GM23338 (cell line): ENCODE measurements around the gene TENM3. TPM values are rescaled to one million over a fixed set of nuclear protein-coding genes. Genes with fewer than 3 reads are reported as not detected.

ENCODE experiments used
- ATAC-seq: fragments of 200-7000 bp; cut with Tn5 transposase; 3 replicates; pipeline ENCODE4 v1.9.1; 2020
- DNase-seq: peaks from one replicate; pipeline ENCODE4 v3.0.0-alpha.2; 2015; ENCODE audit warnings: low spot score
- H2AFZ ChIP-seq: fragments of 200-600 bp; sonication (generic); 2 replicates; pipeline ENCODE4 v1.8.0; 2016; ENCODE audit warnings: antibody characterized with exemption, mild to moderate bottlenecking, moderate library complexity
- H3F3A ChIP-seq: fragments of 200-600 bp; sonication (generic); replicated peaks from 2 replicates; pipeline ENCODE4 v1.8.0; 2017; ENCODE audit warnings: antibody characterized with exemption, mixed run types, low read depth
- H3K27ac ChIP-seq: fragments of 200-600 bp; sonication (generic); 2 replicates; pipeline ENCODE4 v1.6.1; 2016; ENCODE audit warnings: low read depth
- H3K27me3 ChIP-seq: fragments of 200-600 bp; sonication (generic); 2 replicates; pipeline ENCODE4 v1.8.0; 2016; ENCODE audit warnings: mild to moderate bottlenecking, mixed run types, moderate library complexity; ENCODE audit not compliant: insufficient read depth
- H3K36me3 ChIP-seq: fragments of 200-600 bp; sonication (generic); 2 replicates; pipeline ENCODE4 v1.8.0; 2016; ENCODE audit warnings: mild to moderate bottlenecking; ENCODE audit not compliant: insufficient read depth
- H3K4me1 ChIP-seq: fragments of 200-600 bp; sonication (generic); 2 replicates; pipeline ENCODE4 v1.8.0; 2016; ENCODE audit warnings: mild to moderate bottlenecking, moderate library complexity; ENCODE audit not compliant: insufficient read depth
- H3K4me2 ChIP-seq: fragments of 200-600 bp; sonication (generic); 2 replicates; pipeline ENCODE4 v1.7.1; 2017; ENCODE audit warnings: mixed run types
- H3K4me3 ChIP-seq: fragments of 200-600 bp; sonication (generic); 2 replicates; pipeline ENCODE4 v1.6.1; 2016; ENCODE audit warnings: mixed run types
- H3K79me2 ChIP-seq: fragments of 200-600 bp; sonication (generic); replicated peaks from 2 replicates; pipeline ENCODE4 v1.8.0; 2017; ENCODE audit warnings: mild to moderate bottlenecking; ENCODE audit not compliant: insufficient read depth
- H3K9me2 ChIP-seq: fragments of 200-600 bp; sonication (generic); 2 replicates; pipeline ENCODE4 v1.8.0; 2017; ENCODE audit not compliant: insufficient read depth
- H4K20me1 ChIP-seq: fragments of 200-600 bp; sonication (generic); replicated peaks from 2 replicates; pipeline ENCODE4 v1.8.0; 2017; ENCODE audit warnings: mild to moderate bottlenecking; ENCODE audit not compliant: insufficient read depth
- H3K27ac Mint-ChIP-seq: 2 replicates; pipeline ENCODE4 v1.8.0; 2020; ENCODE audit warnings: inconsistent platforms, mild to moderate bottlenecking, moderate library complexity, mixed read lengths
- H3K27me3 Mint-ChIP-seq: 3 replicates; pipeline ENCODE4 v1.8.0; 2022; ENCODE audit warnings: low read depth, mild to moderate bottlenecking, moderate library complexity, mixed read lengths, inconsistent platforms; ENCODE audit not compliant: insufficient read depth, poor library complexity
- H3K36me3 Mint-ChIP-seq: 3 replicates; pipeline ENCODE4 v1.8.0; 2021; ENCODE audit warnings: low read depth, mild to moderate bottlenecking, inconsistent platforms, moderate library complexity, mixed read lengths
- H3K4me1 Mint-ChIP-seq: 3 replicates; pipeline ENCODE4 v1.8.0; 2020; ENCODE audit warnings: mild to moderate bottlenecking, inconsistent platforms, mixed read lengths
- H3K4me3 Mint-ChIP-seq: 3 replicates; pipeline ENCODE4 v1.8.0; 2021; ENCODE audit warnings: moderate library complexity, mild to moderate bottlenecking, inconsistent platforms, mixed read lengths
- H3K9me3 Mint-ChIP-seq: 3 replicates; pipeline ENCODE4 v1.8.0; 2020; ENCODE audit warnings: moderate library complexity, mild to moderate bottlenecking, inconsistent platforms, mixed read lengths
- CREB1 ChIP-seq: fragments of 250-450 bp; sonication (Bioruptor Pico); IDR thresholded peaks from 2 replicates; pipeline ENCODE4 v1.5.0; 2020; ENCODE audit warnings: low read depth, mild to moderate bottlenecking, moderate library complexity
- CTCF ChIP-seq, 2 experiments: fragments of 200-600 bp in 1 of 2; sonication (generic) in 1 of 2; conservative IDR thresholded peaks; 2 replicates each; pipeline versions ENCODE4 v1.5.1 to v1.6.1; 2016 to 2017; ENCODE audit warnings: antibody characterized with exemption in 2 of 2, low read depth in 2 of 2, mild to moderate bottlenecking in 2 of 2, moderate library complexity in 1 of 2
- ETS1 ChIP-seq: IDR thresholded peaks from 2 replicates; pipeline ENCODE4 v1.6.1; 2016; ENCODE audit warnings: antibody characterized with exemption
- EZH2 ChIP-seq: fragments of 200-600 bp; sonication (generic); IDR thresholded peaks from one replicate; pipeline ENCODE4 v1.8.0; 2017; ENCODE audit warnings: antibody characterized with exemption, mild to moderate bottlenecking, low read depth; ENCODE audit not compliant: unreplicated experiment
- EZH2phosphoT487 ChIP-seq: fragments of 200-600 bp; sonication (generic); IDR thresholded peaks from one replicate; pipeline ENCODE4 v1.8.1; 2018; ENCODE audit warnings: antibody characterized with exemption; ENCODE audit not compliant: unreplicated experiment
- JUNB ChIP-seq: IDR thresholded peaks from one replicate; pipeline ENCODE4 v1.6.1; 2016; ENCODE audit warnings: antibody characterized with exemption; ENCODE audit not compliant: unreplicated experiment
- NANOG ChIP-seq: IDR thresholded peaks from 2 replicates; pipeline ENCODE4 v1.6.1; 2016; ENCODE audit warnings: antibody characterized with exemption, borderline replicate concordance
- POLR2AphosphoS5 ChIP-seq: IDR thresholded peaks from 2 replicates; pipeline ENCODE4 v1.6.1; 2016; ENCODE audit warnings: antibody characterized with exemption, low read depth
- REST ChIP-seq: IDR thresholded peaks from one replicate; pipeline ENCODE4 v1.6.1; 2018; ENCODE audit warnings: antibody characterized with exemption; ENCODE audit not compliant: unreplicated experiment
- STAT1 ChIP-seq: IDR thresholded peaks from one replicate; pipeline ENCODE4 v1.6.1; 2016; ENCODE audit warnings: antibody characterized with exemption; ENCODE audit not compliant: unreplicated experiment
- ZNF114 ChIP-seq: fragments of 250-450 bp; sonication (Bioruptor Pico); IDR thresholded peaks from 2 replicates; pipeline ENCODE4 v1.5.0; 2020; ENCODE audit warnings: mild to moderate bottlenecking, moderate library complexity
- ZNF331 ChIP-seq: fragments of 250-450 bp; sonication (Bioruptor Pico); IDR thresholded peaks from 2 replicates; pipeline ENCODE4 v1.5.0; 2020; ENCODE audit warnings: low read depth, mild to moderate bottlenecking, moderate library complexity
- ZNF462 ChIP-seq: fragments of 250-450 bp; sonication (Bioruptor Pico); IDR thresholded peaks from 2 replicates; pipeline ENCODE4 v1.5.0; 2020; ENCODE audit warnings: mild to moderate bottlenecking, moderate library complexity
- polyA plus RNA-seq: library from polyadenylated mRNA; unstranded; fragments of >200 nt; fragmentation: Nextera tagmentation; extraction: Ambion mirVana; gene quantifications from 2 replicates; pipeline ENCODE4 v1.2.1, GENCODE V29; 2016
- total RNA-seq: library from RNA; depleted of rRNA; stranded (reverse); fragments of >200 nt; shearing (Covaris generic); gene quantifications from 2 replicates; pipeline ENCODE4 v1.2.3, GENCODE V29; 2014

TENM3 gene
- total and polyA plus RNA-seq, 2 experiments from 2014 or later: 22.2 to 128 TPM

- Histone ChIP-seq H3K9me2 (no peaks in the 10 kb centered on the region), H3K4me2 (no peak overlapping the region), H3K27me3 (no peaks in the 10 kb centered on the region), H3K4me1 (peaks cover 22% of the 10 kb centered on the region), H3K79me2 (peaks cover 13% of the 10 kb centered on the region; the same call in 1 of the 2 replicates), H3K36me3 (peaks cover 4% of the 10 kb centered on the region; the same call in 1 of the 2 replicates), H2AFZ (no peak overlapping the region), H3K27ac (no peak overlapping the region), H4K20me1 (no peaks in the 10 kb centered on the region), H3K4me3 (no peak overlapping the region), H3F3A (no peaks in the 10 kb centered on the region)
- ATAC-seq (no peak), DNase-seq (no peak)
- peaks cover 19% of the 10 kb centered on the region; the same call in 2 of the 3 replicates for H3K36me3 Mint-ChIP-seq
- TF ChIP-seq ZNF114: no peak
- no peak for TF ChIP-seq ZNF331 (CRISPR knock-in tag)
- no peak for TF ChIP-seq STAT1
- no peak for TF ChIP-seq CREB1
- TF ChIP-seq JUNB: no peak
- TF ChIP-seq CTCF (conservative IDR thresholded peaks at IDR 0.05; ENCODE audit: low read depth in 2 of 2): no peak
- TF ChIP-seq REST: no peak
- TF ChIP-seq POLR2AphosphoS5: no peak
- TF ChIP-seq EZH2phosphoT487: no peak
- TF ChIP-seq ZNF462 (CRISPR knock-in tag): no peak
- no peak for TF ChIP-seq NANOG
- TF ChIP-seq EZH2: no peak
- TF ChIP-seq ETS1: no peak
- no peak overlapping the region for H3K4me3 Mint-ChIP-seq
- peaks cover 35% of the 10 kb centered on the region for H3K4me1 Mint-ChIP-seq
- peaks cover 5% of the 10 kb centered on the region for H3K27me3 Mint-ChIP-seq
- H3K27ac Mint-ChIP-seq: no peak overlapping the region
- H3K9me3 Mint-ChIP-seq: peaks cover 12% of the 10 kb centered on the region; the same call in 2 of the 3 replicates
These were observed 345.9 kb downstream of the TENM3 start for GRCh38 chr4:182589100-182589499.
